Measurements from ENCODE around the gene ADAMTS3.

Gene ADAMTS3

GRCh38 chr4:72525938-72526337, 43.1 kb downstream of the ADAMTS3 start:
- Histone ChIP-seq H3K27me3 (ENCODE audit: insufficient read depth, low read depth) (no peaks in the 10 kb centered on the region), H3K79me2 (ENCODE audit: insufficient read depth, low read depth) (no peaks in the 10 kb centered on the region), H3K9ac (no peak overlapping the region), H3K27ac (no peak overlapping the region), H2AFZ (ENCODE audit: low read depth) (no peak overlapping the region), H3K4me2 (no peak overlapping the region), H3K36me3 (ENCODE audit: insufficient read depth) (no peaks in the 10 kb centered on the region), H4K20me1 (ENCODE audit: insufficient read depth) (no peaks in the 10 kb centered on the region), H3K4me3 (IDR thresholded peaks at IDR 0.05; ENCODE audit: insufficient read depth, low read depth, low read length) (no peak overlapping the region), H3K4me1 (ENCODE audit: low read depth, poor library complexity, severe bottlenecking) (no peaks in the 10 kb centered on the region)
- TF ChIP-seq, protein P1, sequence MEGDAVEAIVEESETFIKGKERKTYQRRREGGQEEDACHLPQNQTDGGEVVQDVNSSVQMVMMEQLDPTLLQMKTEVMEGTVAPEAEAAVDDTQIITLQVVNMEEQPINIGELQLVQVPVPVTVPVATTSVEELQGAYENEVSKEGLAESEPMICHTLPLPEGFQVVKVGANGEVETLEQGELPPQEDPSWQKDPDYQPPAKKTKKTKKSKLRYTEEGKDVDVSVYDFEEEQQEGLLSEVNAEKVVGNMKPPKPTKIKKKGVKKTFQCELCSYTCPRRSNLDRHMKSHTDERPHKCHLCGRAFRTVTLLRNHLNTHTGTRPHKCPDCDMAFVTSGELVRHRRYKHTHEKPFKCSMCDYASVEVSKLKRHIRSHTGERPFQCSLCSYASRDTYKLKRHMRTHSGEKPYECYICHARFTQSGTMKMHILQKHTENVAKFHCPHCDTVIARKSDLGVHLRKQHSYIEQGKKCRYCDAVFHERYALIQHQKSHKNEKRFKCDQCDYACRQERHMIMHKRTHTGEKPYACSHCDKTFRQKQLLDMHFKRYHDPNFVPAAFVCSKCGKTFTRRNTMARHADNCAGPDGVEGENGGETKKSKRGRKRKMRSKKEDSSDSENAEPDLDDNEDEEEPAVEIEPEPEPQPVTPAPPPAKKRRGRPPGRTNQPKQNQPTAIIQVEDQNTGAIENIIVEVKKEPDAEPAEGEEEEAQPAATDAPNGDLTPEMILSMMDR (conservative IDR thresholded peaks at IDR 0.05; ENCODE audit: low read depth, low read length) = no peak

GRCh38 chr4:72522440-72522839, 46.6 kb downstream of the ADAMTS3 start:
- Histone ChIP-seq H4K20me1 (ENCODE audit: insufficient read depth) (no peaks in the 10 kb centered on the region), H3K4me3 (IDR thresholded peaks at IDR 0.05; ENCODE audit: insufficient read depth, low read depth, low read length) (no peak overlapping the region), H2AFZ (ENCODE audit: low read depth) (no peak overlapping the region), H3K4me1 (ENCODE audit: low read depth, poor library complexity, severe bottlenecking) (no peaks in the 10 kb centered on the region), H3K9ac (no peak overlapping the region), H3K4me2 (no peak overlapping the region), H3K27ac (no peak overlapping the region), H3K27me3 (ENCODE audit: insufficient read depth, low read depth) (no peaks in the 10 kb centered on the region), H3K79me2 (ENCODE audit: insufficient read depth, low read depth) (no peaks in the 10 kb centered on the region), H3K36me3 (ENCODE audit: insufficient read depth) (no peaks in the 10 kb centered on the region)
- TF ChIP-seq, protein P1 (conservative IDR thresholded peaks at IDR 0.05; ENCODE audit: low read depth, low read length) = no peak

GRCh38 chr4:72513227-72513626, 55.8 kb downstream of the ADAMTS3 start:
- H3K4me3 ChIP-seq (IDR thresholded peaks at IDR 0.05; ENCODE audit: insufficient read depth, low read depth, low read length) = no peak overlapping the region
- no peaks in the 10 kb centered on the region for H3K27me3 ChIP-seq (ENCODE audit: insufficient read depth, low read depth)
- no peak overlapping the region for H2AFZ ChIP-seq (ENCODE audit: low read depth)
- no peak overlapping the region for H3K27ac ChIP-seq
- no peaks in the 10 kb centered on the region for H3K79me2 ChIP-seq (ENCODE audit: insufficient read depth, low read depth)
- H3K4me2 ChIP-seq = no peak overlapping the region
- no peaks in the 10 kb centered on the region for H3K36me3 ChIP-seq (ENCODE audit: insufficient read depth)
- H4K20me1 ChIP-seq (ENCODE audit: insufficient read depth) = no peaks in the 10 kb centered on the region
- no peak overlapping the region for H3K9ac ChIP-seq
- H3K4me1 ChIP-seq (ENCODE audit: low read depth, poor library complexity, severe bottlenecking) = no peaks in the 10 kb centered on the region
- TF ChIP-seq, protein P1 (conservative IDR thresholded peaks at IDR 0.05; ENCODE audit: low read depth, low read length) = no peak

GRCh38 chr4:72507860-72508419, 61.1 kb downstream of the ADAMTS3 start:
- Histone ChIP-seq H3K9ac (no peak overlapping the region), H3K4me3 (IDR thresholded peaks at IDR 0.05; ENCODE audit: insufficient read depth, low read depth, low read length) (no peak overlapping the region), H3K4me2 (no peak overlapping the region), H3K36me3 (ENCODE audit: insufficient read depth) (no peaks in the 10 kb centered on the region), H3K27me3 (ENCODE audit: insufficient read depth, low read depth) (no peaks in the 10 kb centered on the region), H3K4me1 (ENCODE audit: low read depth, poor library complexity, severe bottlenecking) (no peaks in the 10 kb centered on the region), H4K20me1 (ENCODE audit: insufficient read depth) (no peaks in the 10 kb centered on the region), H2AFZ (ENCODE audit: low read depth) (no peak overlapping the region), H3K27ac (no peak overlapping the region), H3K79me2 (ENCODE audit: insufficient read depth, low read depth) (no peaks in the 10 kb centered on the region)
- TF ChIP-seq, protein P1 (conservative IDR thresholded peaks at IDR 0.05; ENCODE audit: low read depth, low read length) = no peak
